Keratinocyte (primary cell): ENCODE measurements around the gene GPR152.

Experiments used
- EZH2 ChIP-seq: IDR thresholded peaks from one replicate; pipeline ENCODE4 v1.6.1; 2012; ENCODE audit warnings: inconsistent platforms, mild to moderate bottlenecking, low read length, moderate library complexity
- TF ChIP-seq, protein P1 (sequence below), 3 experiments: IDR thresholded peaks in 1 of 3; conservative IDR thresholded peaks in 1 of 3; optimal IDR thresholded peaks in 1 of 3; 2 replicates in 2 of 3; 3 replicates in 1 of 3; pipeline versions ENCODE3 to v1.5.1; 2011; ENCODE audit warnings: low read length in 3 of 3, mild to moderate bottlenecking in 3 of 3, moderate library complexity in 2 of 3, control low read depth in 1 of 3, inconsistent platforms in 1 of 3; ENCODE audit not compliant: insufficient read depth in 2 of 3; ENCODE audit errors: extremely low read depth in 1 of 3

DNA sequence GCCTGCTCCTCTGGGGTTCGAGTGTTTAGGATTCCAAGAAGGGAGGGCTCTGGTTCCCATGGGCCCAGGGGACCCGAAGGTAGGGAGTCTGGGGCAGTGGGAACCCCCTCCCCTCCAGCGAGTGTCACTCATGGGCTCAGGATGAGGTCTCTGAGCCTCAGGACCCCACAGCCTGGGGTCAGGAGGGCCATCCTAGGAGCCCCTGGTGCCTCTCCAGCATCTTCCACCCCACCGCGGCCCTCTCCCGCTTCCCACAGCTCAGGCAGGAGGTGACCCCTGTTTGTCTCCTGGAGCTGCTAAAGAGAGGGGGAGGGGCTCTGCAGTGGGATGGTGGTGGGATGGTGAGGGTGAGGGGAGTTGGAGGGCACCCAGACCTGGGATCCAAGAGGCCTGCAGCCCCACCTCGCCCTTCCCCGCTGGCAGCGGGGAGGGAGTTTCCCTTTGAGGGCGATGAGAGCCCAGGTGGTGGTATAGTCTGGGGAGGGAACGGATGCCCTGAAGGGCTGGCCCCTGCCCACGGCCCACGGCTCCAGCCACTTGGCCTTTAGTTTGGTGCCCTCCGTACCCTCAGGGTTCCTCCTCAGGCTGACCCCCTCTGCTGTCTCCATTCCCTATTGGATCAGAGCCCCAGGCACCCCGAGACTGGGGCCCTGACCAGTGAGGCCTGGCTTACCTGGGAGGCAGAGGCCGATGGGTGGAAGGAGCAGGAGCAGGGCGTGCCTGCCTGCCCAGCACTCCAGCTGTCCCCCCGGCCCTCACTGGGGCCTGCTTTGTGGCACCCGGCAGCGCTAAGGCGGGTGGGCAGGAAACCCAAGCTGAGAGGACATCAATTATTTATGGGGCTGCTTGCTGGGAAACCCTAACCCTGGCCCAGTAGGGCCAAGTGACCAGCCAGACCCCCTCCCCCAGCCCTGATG, 1.5 kb upstream of the GPR152 start:
- TF ChIP-seq, protein P1, sequence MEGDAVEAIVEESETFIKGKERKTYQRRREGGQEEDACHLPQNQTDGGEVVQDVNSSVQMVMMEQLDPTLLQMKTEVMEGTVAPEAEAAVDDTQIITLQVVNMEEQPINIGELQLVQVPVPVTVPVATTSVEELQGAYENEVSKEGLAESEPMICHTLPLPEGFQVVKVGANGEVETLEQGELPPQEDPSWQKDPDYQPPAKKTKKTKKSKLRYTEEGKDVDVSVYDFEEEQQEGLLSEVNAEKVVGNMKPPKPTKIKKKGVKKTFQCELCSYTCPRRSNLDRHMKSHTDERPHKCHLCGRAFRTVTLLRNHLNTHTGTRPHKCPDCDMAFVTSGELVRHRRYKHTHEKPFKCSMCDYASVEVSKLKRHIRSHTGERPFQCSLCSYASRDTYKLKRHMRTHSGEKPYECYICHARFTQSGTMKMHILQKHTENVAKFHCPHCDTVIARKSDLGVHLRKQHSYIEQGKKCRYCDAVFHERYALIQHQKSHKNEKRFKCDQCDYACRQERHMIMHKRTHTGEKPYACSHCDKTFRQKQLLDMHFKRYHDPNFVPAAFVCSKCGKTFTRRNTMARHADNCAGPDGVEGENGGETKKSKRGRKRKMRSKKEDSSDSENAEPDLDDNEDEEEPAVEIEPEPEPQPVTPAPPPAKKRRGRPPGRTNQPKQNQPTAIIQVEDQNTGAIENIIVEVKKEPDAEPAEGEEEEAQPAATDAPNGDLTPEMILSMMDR (optimal IDR thresholded peaks at IDR 0.05 in 1 of 3, IDR thresholded peaks at IDR 0.05 in 1 of 3, conservative IDR thresholded peaks at IDR 0.05 in 1 of 3; ENCODE audit: extremely low read depth in 1 of 3, insufficient read depth in 2 of 3, low read length in 3 of 3), result no peak
- TF ChIP-seq EZH2, result no peak
